ENCODE results near the gene SAYSD1. TPM values are rescaled to one million over a fixed set of nuclear protein-coding genes. Genes with fewer than 3 reads are reported as not detected.

SAYSD1 gene
- total RNA-seq, 1 donor from 2014 or later, result 8.2 TPM

GRCh38 chr6:39151211-39151610, 36.2 kb upstream of the SAYSD1 start:
- H3K9me3 Mint-ChIP-seq, result no peaks in the 10 kb centered on the region
- no peak overlapping the region for H3K4me2 ChIP-seq
- H3F3A ChIP-seq (ENCODE audit: low read depth), result no peaks in the 10 kb centered on the region
- H3K79me2 ChIP-seq (ENCODE audit: low read depth), result no peaks in the 10 kb centered on the region
- DNase-seq (ENCODE audit: low spot score), result no peak
- H2AFZ ChIP-seq (replicated peaks), result no peak overlapping the region
- H3K27ac Mint-ChIP-seq, result no peak overlapping the region
- H4K20me1 ChIP-seq (ENCODE audit: low read depth), result no peaks in the 10 kb centered on the region
- peaks cover 15% of the 10 kb centered on the region for H3K27me3 ChIP-seq
- no peak overlapping the region for H3K27ac ChIP-seq
- peaks cover 9% of the 10 kb centered on the region for H3K27me3 Mint-ChIP-seq (ENCODE audit: insufficient read depth, low read depth)
- H3K9ac ChIP-seq, result no peak overlapping the region
- TF ChIP-seq EZH2 (IDR thresholded peaks at IDR 0.05) (no peak), EZH2phosphoT487 (IDR thresholded peaks at IDR 0.05) (no peak), CTCF (IDR thresholded peaks at IDR 0.05) (no peak)
- peaks cover 8% of the 10 kb centered on the region for H3K4me1 ChIP-seq
- H3K4me3 ChIP-seq, result no peak overlapping the region
- no peaks in the 10 kb centered on the region for H3K36me3 ChIP-seq
- no peak overlapping the region for H3K4me3 Mint-ChIP-seq
- H3K9me3 ChIP-seq (ENCODE audit: low read depth), result no peaks in the 10 kb centered on the region
- H3K36me3 Mint-ChIP-seq, result no peaks in the 10 kb centered on the region
- H3K4me1 Mint-ChIP-seq, result peaks cover 4% of the 10 kb centered on the region

GRCh38 chr6:39144481-39145173, 29.6 kb upstream of the SAYSD1 start:
- no peak for DNase-seq (ENCODE audit: low spot score)
- Histone ChIP-seq H3K36me3 (no peaks in the 10 kb centered on the region), H3K4me1 (no peaks in the 10 kb centered on the region), H2AFZ (replicated peaks) (no peak overlapping the region), H3F3A (ENCODE audit: low read depth) (no peaks in the 10 kb centered on the region), H4K20me1 (ENCODE audit: low read depth) (no peaks in the 10 kb centered on the region), H3K9ac (no peak overlapping the region), H3K9me3 (ENCODE audit: low read depth) (no peaks in the 10 kb centered on the region), H3K27ac (no peak overlapping the region), H3K4me2 (no peak overlapping the region), H3K79me2 (ENCODE audit: low read depth) (no peaks in the 10 kb centered on the region), H3K4me3 (no peak overlapping the region), H3K27me3 (no peaks in the 10 kb centered on the region)
- Mint-ChIP-seq H3K36me3 (no peaks in the 10 kb centered on the region), H3K27ac (no peak overlapping the region), H3K4me3 (no peak overlapping the region), H3K4me1 (peaks cover 6% of the 10 kb centered on the region), H3K9me3 (no peaks in the 10 kb centered on the region), H3K27me3 (ENCODE audit: insufficient read depth, low read depth) (peaks cover 9% of the 10 kb centered on the region)
- TF ChIP-seq CTCF (IDR thresholded peaks at IDR 0.05) (no peak), EZH2 (IDR thresholded peaks at IDR 0.05) (no peak), EZH2phosphoT487 (IDR thresholded peaks at IDR 0.05) (no peak)

GRCh38 chr6:39143238-39143930, 28.4 kb upstream of the SAYSD1 start:
- no peak overlapping the region for H3K4me3 Mint-ChIP-seq
- DNase-seq (ENCODE audit: low spot score), result no peak

More at GRCh38 chr6:39143238-39143930, 28.4 kb upstream of the SAYSD1 start:
- Mint-ChIP-seq H3K27me3 (ENCODE audit: insufficient read depth, low read depth) (peaks cover 5% of the 10 kb centered on the region), H3K27ac (no peak overlapping the region), H3K9me3 (no peaks in the 10 kb centered on the region), H3K4me1 (peaks cover 6% of the 10 kb centered on the region), H3K36me3 (no peaks in the 10 kb centered on the region)
- no peaks in the 10 kb centered on the region for H3K79me2 ChIP-seq (ENCODE audit: low read depth)
- no peak overlapping the region for H3K4me2 ChIP-seq
- H3K4me1 ChIP-seq, result no peaks in the 10 kb centered on the region
- H2AFZ ChIP-seq (replicated peaks), result no peak overlapping the region
- H3K9ac ChIP-seq, result no peak overlapping the region
- H3K4me3 ChIP-seq, result no peak overlapping the region
- no peaks in the 10 kb centered on the region for H4K20me1 ChIP-seq (ENCODE audit: low read depth)
- H3K27me3 ChIP-seq, result no peaks in the 10 kb centered on the region
- H3K27ac ChIP-seq, result no peak overlapping the region
- H3K36me3 ChIP-seq, result no peaks in the 10 kb centered on the region
- no peaks in the 10 kb centered on the region for H3K9me3 ChIP-seq (ENCODE audit: low read depth)
- H3F3A ChIP-seq (ENCODE audit: low read depth), result no peaks in the 10 kb centered on the region
- TF ChIP-seq EZH2phosphoT487 (IDR thresholded peaks at IDR 0.05) (no peak), EZH2 (IDR thresholded peaks at IDR 0.05) (no peak), CTCF (IDR thresholded peaks at IDR 0.05) (no peak)

Data from neural progenitor cell (in vitro differentiated cells).